AG20443 (cell line): Measurements from ENCODE around the gene NEB.
"Not testable (repeated sequence)": the region's sequence is repeated elsewhere in the genome, so short reads cannot be mapped to it uniquely, and the experiment has no call there.

Source experiments
- DNase-seq: peaks from one replicate; pipeline ENCODE4 v3.0.0; 2012; ENCODE audit warnings: low spot score, mixed read lengths

Gene NEB

DNA sequence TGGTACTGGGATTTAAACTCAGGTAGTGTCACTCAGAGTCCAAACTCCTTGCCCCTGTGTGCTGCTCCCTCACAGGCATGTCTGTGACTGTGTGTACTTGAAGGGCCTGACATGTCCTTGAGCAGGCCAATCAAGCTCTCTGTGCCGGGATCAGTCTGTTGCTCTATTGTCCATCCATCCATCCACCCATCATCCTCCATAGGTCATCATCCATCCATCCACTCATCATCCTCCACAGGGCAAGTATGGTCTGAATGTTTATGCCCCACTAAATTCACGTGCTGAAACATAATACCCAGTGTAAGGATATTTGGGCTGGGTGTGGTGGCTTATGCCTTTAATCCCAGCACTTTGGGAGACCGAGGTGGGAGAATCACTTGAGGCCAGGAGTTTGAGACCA is 24.5 kb upstream of the NEB start:
- no peak for DNase-seq

DNA sequence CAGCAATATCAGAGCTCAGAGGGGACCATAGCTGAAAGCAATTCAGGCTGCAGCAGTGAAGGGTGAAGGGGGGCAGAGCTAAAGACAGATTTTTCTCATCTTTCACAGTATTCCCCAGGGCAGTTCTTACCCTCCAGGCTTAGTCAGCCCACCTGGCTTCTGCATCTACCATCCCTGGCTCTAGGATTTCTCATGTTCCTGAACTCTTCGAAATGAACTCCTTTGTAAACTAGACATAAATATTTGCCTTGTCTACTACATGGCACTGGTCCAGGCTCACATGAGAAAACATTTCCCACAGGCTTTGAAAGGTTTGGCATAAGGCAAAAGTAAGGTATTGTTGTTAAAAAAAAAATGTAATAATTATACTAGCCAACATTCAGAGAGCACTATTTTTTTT is 23.6 kb upstream of the NEB start:
- DNase-seq = no peak

GRCh38 chr2:151756820-151757219 is 22.5 kb upstream of the NEB start:
- no peak for DNase-seq

DNA sequence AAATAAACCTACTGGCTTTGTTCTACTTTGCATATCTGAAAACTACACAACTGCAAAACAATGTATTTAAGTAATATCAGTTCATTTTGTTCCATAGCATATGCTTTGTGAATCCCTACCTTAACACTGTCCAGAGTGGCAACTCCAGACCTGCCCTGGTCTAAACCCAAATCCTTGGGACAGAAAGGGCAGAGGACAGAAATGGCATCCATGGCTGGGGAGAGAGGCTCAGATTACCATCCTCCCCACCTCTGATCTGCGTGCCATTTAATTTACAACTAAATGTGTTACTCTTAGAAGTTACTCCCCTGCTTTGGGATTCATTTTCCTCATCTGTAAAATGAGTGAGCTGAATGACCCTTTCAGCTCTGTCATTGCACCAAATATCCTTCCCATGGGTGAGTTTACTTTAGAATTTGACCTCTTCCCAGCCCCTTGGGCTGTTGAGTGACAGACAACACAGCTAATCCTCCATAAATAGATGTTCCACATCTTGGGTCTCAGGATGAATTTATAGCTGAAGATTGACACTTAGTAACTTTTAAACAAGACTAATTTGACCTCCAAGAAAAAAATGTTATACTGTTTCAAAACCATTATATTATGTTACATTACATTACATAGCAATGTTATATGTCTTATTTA is 20.1 kb upstream of the NEB start:
- no peak for DNase-seq

GRCh38 chr2:151753540-151753939 is 19.3 kb upstream of the NEB start:
- DNase-seq = no peak

- not testable (repeated sequence) for DNase-seq
These were observed 11.0 kb upstream of the NEB start for GRCh38 chr2:151745261-151745660.

- peak; percentile 35 for DNase-seq
These were observed 3.9 kb downstream of the NEB start for GRCh38 chr2:151730262-151730975.

DNA sequence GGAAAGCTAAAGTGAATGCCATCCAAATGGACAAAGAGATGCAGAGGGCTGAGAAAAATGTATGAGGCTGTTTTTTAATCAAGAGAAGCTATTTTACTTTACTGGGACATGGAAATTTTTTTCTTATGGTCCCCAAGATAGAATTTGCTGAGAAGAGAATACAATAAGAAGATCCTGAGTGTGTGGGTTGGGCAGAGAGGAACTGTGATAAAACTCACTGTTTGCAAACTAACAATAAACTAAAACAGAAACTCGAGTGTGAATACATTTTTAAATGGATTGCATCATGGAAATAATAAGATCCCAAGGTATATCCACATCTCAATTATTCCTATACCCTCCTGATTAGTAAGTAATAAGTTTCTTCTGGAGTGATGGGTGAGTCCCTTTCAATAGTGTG is 4.4 kb downstream of the NEB start:
- no peak for DNase-seq

- DNase-seq = no peak
These were observed 4.9 kb downstream of the NEB start for GRCh38 chr2:151729415-151729811.

- DNase-seq = no peak
These were observed 5.4 kb downstream of the NEB start for GRCh38 chr2:151728804-151729414.

- no peak for DNase-seq
These were observed 6.4 kb downstream of the NEB start for GRCh38 chr2:151727593-151728552.

DNA sequence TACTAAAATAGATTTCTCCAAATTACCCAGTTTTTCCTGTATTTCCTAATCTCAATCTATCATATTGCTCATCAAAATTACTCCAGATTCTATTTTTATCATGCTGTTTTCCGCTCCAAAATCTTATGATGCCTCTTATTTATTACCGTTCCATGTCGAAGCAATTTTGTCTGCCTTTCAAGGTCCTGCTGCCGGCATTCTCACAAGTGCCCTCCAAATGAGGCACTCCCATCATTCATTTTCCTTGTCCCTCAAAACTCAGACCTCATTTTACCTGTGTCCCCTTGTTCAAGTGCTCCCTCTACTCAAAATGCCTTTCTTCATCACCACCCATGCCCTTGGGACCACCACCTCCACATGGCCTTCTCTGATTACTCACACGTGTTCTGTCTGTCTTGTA is 13.1 kb downstream of the NEB start:
- no peak for DNase-seq

- no peak for DNase-seq
These were observed 13.8 kb downstream of the NEB start for GRCh38 chr2:151720521-151720920.

GRCh38 chr2:151718796-151719195 is 15.5 kb downstream of the NEB start:
- DNase-seq = no peak

DNA sequence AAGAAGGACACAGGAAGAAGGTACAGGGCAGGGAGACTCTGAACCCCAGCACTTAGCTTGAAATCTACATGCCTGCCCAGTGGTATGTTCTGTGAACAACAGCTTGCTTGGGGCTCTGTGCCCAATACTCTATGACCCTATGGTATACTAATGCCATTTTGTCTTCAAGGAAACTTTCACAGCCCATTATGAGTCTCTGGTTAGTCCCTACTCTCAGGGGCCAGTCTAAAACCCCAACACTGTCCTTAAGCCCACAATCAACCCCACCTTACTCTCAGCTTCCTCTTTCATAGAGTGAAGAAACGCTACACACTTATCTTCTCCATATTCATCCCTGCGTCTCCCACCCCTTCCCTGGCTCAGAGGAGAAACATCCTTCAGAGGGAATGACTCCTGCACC is 16.0 kb downstream of the NEB start:
- DNase-seq = no peak

DNA sequence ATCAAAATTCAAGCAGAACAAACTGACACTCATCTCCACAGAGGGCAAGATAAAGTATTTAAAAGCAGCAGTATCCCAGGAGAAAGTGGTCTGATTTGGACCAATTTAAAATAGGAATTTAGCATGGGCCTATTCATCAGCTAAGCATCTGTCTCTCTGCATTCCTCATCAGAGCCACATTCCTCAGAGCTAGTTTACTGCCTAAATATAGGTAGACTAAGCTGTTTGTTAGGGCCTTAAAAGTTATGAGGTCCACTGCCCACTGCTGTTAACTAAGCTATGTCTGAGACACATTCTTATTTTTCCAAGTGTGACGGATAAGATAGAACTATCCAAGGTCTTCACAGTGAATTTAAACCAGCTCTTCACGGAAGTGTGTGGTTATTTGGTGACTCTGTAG is 17.6 kb downstream of the NEB start:
- DNase-seq = peak; percentile 17

GRCh38 chr2:151713291-151713903 is 20.9 kb downstream of the NEB start:
- no peak for DNase-seq

DNA sequence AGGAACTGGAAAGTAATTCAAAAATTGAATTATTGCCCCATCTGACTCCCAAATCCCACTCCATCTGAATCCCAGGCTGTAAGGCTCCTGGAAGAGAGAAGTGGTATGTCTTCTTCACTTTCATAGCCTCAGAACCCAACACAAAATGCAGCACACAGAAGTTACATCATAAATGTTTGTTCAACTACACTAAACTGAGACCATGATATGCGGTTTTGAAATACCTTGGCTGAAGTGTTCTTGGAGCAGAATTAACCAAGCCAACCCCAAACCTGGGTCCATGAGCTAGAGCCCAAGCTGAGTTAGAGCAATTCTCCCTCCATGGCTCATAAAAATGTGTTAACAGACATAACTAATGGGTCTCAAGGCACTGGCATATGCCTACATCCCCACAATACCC is 23.3 kb downstream of the NEB start:
- no peak for DNase-seq

GRCh38 chr2:151708788-151709187 is 25.5 kb downstream of the NEB start:
- no peak for DNase-seq

- DNase-seq = no peak
These were observed 26.4 kb downstream of the NEB start for GRCh38 chr2:151707857-151708256.

DNA sequence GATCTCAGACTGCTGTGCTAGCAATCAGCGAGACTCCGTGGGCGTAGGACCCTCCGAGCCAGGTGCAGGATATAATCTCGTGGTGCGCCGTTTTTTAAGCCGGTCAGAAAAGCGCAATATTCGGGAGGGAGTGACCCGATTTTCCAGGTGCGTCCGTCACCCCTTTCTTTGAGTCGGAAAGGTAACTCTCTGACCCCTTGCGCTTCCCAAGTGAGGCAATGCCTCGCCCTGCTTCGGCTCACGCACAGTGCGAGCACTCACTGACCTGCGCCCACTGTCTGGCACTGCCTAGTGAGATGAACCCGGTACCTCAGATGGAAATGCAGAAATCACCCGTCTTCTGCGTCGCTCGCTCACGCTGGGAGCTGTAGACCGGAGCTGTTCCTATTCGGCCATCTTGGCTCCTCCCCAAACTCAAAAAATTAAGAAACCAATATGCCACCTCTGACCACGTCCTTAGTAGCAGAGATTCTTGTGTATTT is 29.8 kb downstream of the NEB start:
- DNase-seq = not testable (repeated sequence)

DNA sequence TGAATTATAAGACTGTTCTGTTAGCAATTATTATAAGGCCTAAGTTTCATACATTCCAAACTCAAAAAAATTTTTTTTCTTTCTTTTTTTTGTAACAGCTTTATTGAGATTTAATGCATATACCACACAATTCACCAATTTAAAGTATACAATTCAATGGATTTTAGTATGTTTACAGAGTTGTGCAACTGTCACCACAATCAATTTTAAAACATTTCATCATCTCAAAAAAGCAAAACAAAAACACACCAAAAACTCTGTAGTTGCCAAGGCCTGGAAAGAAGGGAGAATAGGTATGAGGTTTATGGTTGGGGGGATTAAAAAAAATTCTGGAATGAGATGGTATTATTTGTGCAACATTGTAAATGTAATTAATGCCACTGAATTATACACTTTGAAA is 36.1 kb downstream of the NEB start:
- not testable (repeated sequence) for DNase-seq
